HepG2 (cell line): ENCODE data around the gene GDAP1L1. TPM values are rescaled to one million over a fixed set of nuclear protein-coding genes. Genes with fewer than 3 reads are reported as not detected.

ENCODE experiments used
- BCL3 ChIP-seq: sonication (generic); formaldehyde crosslinking; IDR thresholded peaks from 2 replicates; pipeline ENCODE4 v1.5.1; 2020; ENCODE audit warnings: mild to moderate bottlenecking, missing genetic modification reagents, moderate library complexity
- ETV5 ChIP-seq: IDR thresholded peaks from 2 replicates; pipeline ENCODE4 v1.6.1; 2018; ENCODE audit warnings: missing biosample characterization, missing genetic modification reagents, inconsistent platforms, borderline replicate concordance
- GABPB1 ChIP-seq: IDR thresholded peaks from 2 replicates; pipeline ENCODE4 v1.6.1; 2016; ENCODE audit warnings: mild to moderate bottlenecking, missing genetic modification reagents, moderate library complexity, missing compliant biosample characterization
- HOXA3 ChIP-seq: sonication (generic); formaldehyde crosslinking; IDR thresholded peaks from 2 replicates; pipeline ENCODE4 v1.5.0; 2020; ENCODE audit warnings: missing genetic modification reagents
- KLF15 ChIP-seq: sonication (generic); formaldehyde crosslinking; IDR thresholded peaks from 2 replicates; pipeline ENCODE4 v1.8.1; 2023; ENCODE audit warnings: borderline replicate concordance, mild to moderate bottlenecking, inconsistent platforms, missing genetic modification reagents, mixed read lengths
- PBX2 ChIP-seq: IDR thresholded peaks from 2 replicates; pipeline ENCODE4 v1.6.1; 2016; ENCODE audit warnings: control low read depth
- PHF21A ChIP-seq: sonication (generic); formaldehyde crosslinking; IDR thresholded peaks from 2 replicates; pipeline ENCODE4 v1.5.0; 2020; ENCODE audit warnings: mild to moderate bottlenecking, missing genetic modification reagents
- PRDM15 ChIP-seq: sonication (generic); formaldehyde crosslinking; IDR thresholded peaks from 2 replicates; pipeline ENCODE4 v1.4.0; 2020; ENCODE audit warnings: missing genetic modification reagents
- RERE ChIP-seq: IDR thresholded peaks from 2 replicates; pipeline ENCODE4 v1.6.1; 2016; ENCODE audit warnings: low read depth, missing genetic modification reagents, missing compliant biosample characterization
- SP1 ChIP-seq, 2 experiments: fragments of 450-650 bp in 1 of 2; sonication (generic) in 1 of 2; formaldehyde crosslinking in 1 of 2; IDR thresholded peaks; 2 replicates each; pipeline versions ENCODE4 v1.4.0 to v1.6.1; 2016 to 2020; ENCODE audit warnings: missing genetic modification reagents in 1 of 2
- ZMAT3 ChIP-seq: sonication (generic); formaldehyde crosslinking; conservative IDR thresholded peaks from 2 replicates; pipeline ENCODE4 v1.7.0; 2021; ENCODE audit warnings: missing genetic modification reagents
- ZNF124 ChIP-seq: sonication (generic); formaldehyde crosslinking; IDR thresholded peaks from 2 replicates; pipeline ENCODE4 v1.4.0; 2020; ENCODE audit warnings: missing genetic modification reagents
- ZNF556 ChIP-seq: sonication (generic); formaldehyde crosslinking; IDR thresholded peaks from 2 replicates; pipeline ENCODE4 v1.4.0; 2020; ENCODE audit warnings: mild to moderate bottlenecking, missing genetic modification reagents, borderline replicate concordance
- ZNF598 ChIP-seq: sonication (generic); formaldehyde crosslinking; IDR thresholded peaks from 2 replicates; pipeline ENCODE4 v1.5.1; 2020; ENCODE audit warnings: mild to moderate bottlenecking, missing genetic modification reagents, borderline replicate concordance
- polyA plus RNA-seq, 8 experiments: library from polyadenylated mRNA; depleted of rRNA in 3 of 8; stranded (reverse) in 7 of 8; unstranded in 1 of 8; fragments of >200 nt; fragmentation: Illumina TruSeq in 4 of 8; extraction: Trizol in 4 of 8; gene quantifications; 2 replicates each; pipeline versions ENCODE4 v1.2.1 to v1.2.3, GENCODE V29; 2011 to 2016; ENCODE audit warnings: low read depth in 4 of 8, missing spikeins in 1 of 8, mixed read lengths in 1 of 8; ENCODE audit not compliant: insufficient read depth in 1 of 8
- total RNA-seq, 5 experiments: library from RNA; depleted of rRNA; stranded (reverse); fragments of >200 nt; fragmentation: Illumina TruSeq; extraction: Trizol; gene quantifications; 2 replicates each; pipeline ENCODE4 v1.2.3, GENCODE V29; 2016; ENCODE audit warnings: low read depth in 1 of 5

GDAP1L1 gene
- total and polyA plus RNA-seq, 2 of the 13 experiments (the other 11 are each of a cell fraction or from before 2014, with no cell fraction given) = 0.04 TPM; not detected in 1

- no peak for TF ChIP-seq PRDM15 (CRISPR knock-in tag)
- TF ChIP-seq ZNF556 (CRISPR knock-in tag) = no peak
- TF ChIP-seq ETV5 (CRISPR knock-in tag) = peak; percentile 13; the same call in 1 of the 2 replicates
- peak; percentile 89 for TF ChIP-seq PHF21A (CRISPR knock-in tag)
- TF ChIP-seq HOXA3 (CRISPR knock-in tag) = peak; percentile 48; the same call in 1 of the 2 replicates
- 0 out of 2 replicates have a peak, but pooled peaks have one; percentile 64 for TF ChIP-seq BCL3
- TF ChIP-seq ZMAT3 (CRISPR knock-in tag) = no peak
- TF ChIP-seq RERE (CRISPR knock-in tag) = no peak
- TF ChIP-seq GABPB1 = peak; percentile 68; the same call in 1 of the 2 replicates
- no peak for TF ChIP-seq SP1 (IDR thresholded peaks at IDR 0.05)
- TF ChIP-seq SP1 (CRISPR knock-in tag; IDR thresholded peaks at IDR 0.05) = no peak
- TF ChIP-seq ZNF598 = no peak
- TF ChIP-seq ZNF124 = no peak
- TF ChIP-seq PBX2 (CRISPR knock-in tag) = no peak
- TF ChIP-seq KLF15 = 0 out of 2 replicates have a peak, but pooled peaks have one; percentile 38
Measured at GRCh38 chr20:44326391-44327159, 79.5 kb downstream of the GDAP1L1 start (continued).
